PC-9 (cell line): ENCODE measurements around the gene RABL6. TPM values are rescaled to one million over a fixed set of nuclear protein-coding genes. Genes with fewer than 3 reads are reported as not detected.

ENCODE experiments used
- BruUV-seq: library from RNA; stranded (reverse); fragments of 400-500 nt; replicated peaks from 2 replicates; lab custom pipeline; 2021; lab: Mats Ljungman, UMichigan
- CTCF ChIA-PET: fragments of 300-600 bp; sonication (Branson Sonifier 250); formaldehyde crosslinking; loops from one replicate; lab custom pipeline; 2022; ENCODE audit warnings: antibody characterized with exemption; lab: Charles Lee
- POLR2A ChIA-PET: fragments of 300-600 bp; sonication (Branson Sonifier 250); formaldehyde crosslinking; loops from one replicate; lab custom pipeline; 2022; ENCODE audit warnings: antibody characterized with exemption; ENCODE audit not compliant: unreplicated experiment; lab: Charles Lee
- DNase-seq, 2 experiments: peaks; one replicate each; pipeline versions ENCODE4 v3.0.0 to v3.0.0-alpha.2; 2015 to 2022; ENCODE audit warnings: mixed read lengths in 1 of 2
- H2AFZ ChIP-seq: fragments of 200-600 bp; sonication (generic); 2 replicates; pipeline ENCODE4 v1.8.1; 2017; ENCODE audit warnings: antibody characterized with exemption
- H3F3A ChIP-seq: fragments of 200-600 bp; sonication (generic); 2 replicates; pipeline ENCODE4 v1.8.1; 2017; ENCODE audit warnings: antibody characterized with exemption, mild to moderate bottlenecking, low read depth; ENCODE audit not compliant: insufficient read depth
- H3K27ac ChIP-seq: fragments of 200-600 bp; sonication (generic); 2 replicates; pipeline ENCODE4 v1.6.1; 2016; ENCODE audit warnings: mixed run types
- H3K27me3 ChIP-seq: fragments of 200-600 bp; sonication (generic); 2 replicates; pipeline ENCODE4 v1.6.1; 2016; ENCODE audit warnings: low read depth, mixed run types; ENCODE audit not compliant: insufficient read depth
- H3K36me3 ChIP-seq: fragments of 200-600 bp; sonication (generic); 2 replicates; pipeline ENCODE4 v1.6.1; 2016; ENCODE audit warnings: low read depth, mixed run types
- H3K4me1 ChIP-seq: fragments of 200-600 bp; sonication (generic); replicated peaks from 2 replicates; pipeline ENCODE4 v1.6.1; 2016; ENCODE audit warnings: mixed run types; ENCODE audit not compliant: insufficient read depth
- H3K4me2 ChIP-seq: fragments of 200-600 bp; sonication (generic); 2 replicates; pipeline ENCODE4 v1.6.1; 2017; ENCODE audit warnings: mixed run types
- H3K4me3 ChIP-seq: fragments of 200-600 bp; sonication (generic); 2 replicates; pipeline ENCODE4 v1.6.1; 2016; ENCODE audit warnings: mixed run types
- H3K79me2 ChIP-seq: fragments of 200-600 bp; sonication (generic); 2 replicates; pipeline ENCODE4 v1.6.1; 2017; ENCODE audit warnings: low read depth, mixed run types
- H3K9me2 ChIP-seq: fragments of 200-600 bp; sonication (generic); 2 replicates; pipeline ENCODE4 v1.8.1; 2017; ENCODE audit warnings: mild to moderate bottlenecking; ENCODE audit not compliant: insufficient read depth
- H3K9me3 ChIP-seq: fragments of 200-600 bp; sonication (generic); 2 replicates; pipeline ENCODE4 v1.8.1; 2016; ENCODE audit warnings: low read depth; ENCODE audit not compliant: insufficient read depth
- H4K20me1 ChIP-seq: fragments of 200-600 bp; sonication (generic); 2 replicates; pipeline ENCODE4 v1.8.1; 2017; ENCODE audit not compliant: insufficient read depth
- CTCF ChIP-seq: fragments of 200-600 bp; sonication (generic); conservative IDR thresholded peaks from 2 replicates; pipeline ENCODE4 v1.6.1; 2017; ENCODE audit warnings: mixed run types, antibody characterized with exemption, mild to moderate bottlenecking, moderate library complexity
- EZH2 ChIP-seq: fragments of 200-600 bp; sonication (generic); IDR thresholded peaks from 2 replicates; pipeline ENCODE4 v1.8.0; 2017; ENCODE audit warnings: antibody characterized with exemption, low read depth
- intact Hi-C: fragments of 100-400 bp; cut with micrococcal nuclease; formaldehyde crosslinking; loops from one replicate; pipeline ENCODE4 v1.10.0; 2022; ENCODE audit not compliant: unreplicated experiment
- total RNA-seq: library from RNA; stranded (reverse); gene quantifications from 2 replicates; pipeline ENCODE4 v1.2.3, GENCODE V29; 2021

Gene RABL6
- total RNA-seq, 1 experiment from 2014 or later, result 116 TPM

- DNase-seq, result no peak
- TF ChIP-seq EZH2, result no peak
- no peak for TF ChIP-seq CTCF
- no peaks in the 10 kb centered on the region for H3K9me3 ChIP-seq
- H3K9me2 ChIP-seq, result no peaks in the 10 kb centered on the region
- H3K4me3 ChIP-seq, result peak overlapping the region; percentile 96
- H3K36me3 ChIP-seq, result peaks cover 5% of the 10 kb centered on the region; the same call in 1 of the 2 replicates
- H3K4me2 ChIP-seq, result peak overlapping the region; percentile 96
- peaks cover 39% of the 10 kb centered on the region for H3K79me2 ChIP-seq
- intact Hi-C loops, result no loop called here
- peaks cover 10% of the 10 kb centered on the region; the same call in 1 of the 2 replicates for H4K20me1 ChIP-seq
- H3F3A ChIP-seq, result peaks cover under 1% of the 10 kb centered on the region; the same call in 1 of the 2 replicates
- H3K4me1 ChIP-seq, result peaks cover 19% of the 10 kb centered on the region
- no peaks in the 10 kb centered on the region for H3K27me3 ChIP-seq
- no TSS peak for BruUV-seq
- ChIA-PET POLR2A (no interaction called here), CTCF (interaction anchor here (0.6 kb wide), 1 partner anchor 226 kb away, joined by 5 read pairs; no protein-coding TSS in a partner anchor)
- H3K27ac ChIP-seq, result no peak overlapping the region
- peak overlapping the region; percentile 81 for H2AFZ ChIP-seq
Measured at GRCh38 chr9:136808806-136809158, 1.0 kb downstream of the RABL6 start.

GRCh38 chr9:136814725-136815421, 7.1 kb downstream of the RABL6 start:
- CTCF ChIA-PET, result interaction anchor here (0.7 kb wide), 1 partner anchor 182 kb away, joined by 4 read pairs; the partner anchor contains the start of gene CLIC3
- Histone ChIP-seq H3K4me3 (no peak overlapping the region), H3K36me3 (peaks cover 2% of the 10 kb centered on the region; the same call in 1 of the 2 replicates), H3K27ac (no peak overlapping the region), H3K4me2 (no peak overlapping the region), H4K20me1 (peaks cover 11% of the 10 kb centered on the region; the same call in 1 of the 2 replicates), H3K9me2 (no peaks in the 10 kb centered on the region), H3F3A (peaks cover 10% of the 10 kb centered on the region; the same call in 1 of the 2 replicates), H3K9me3 (no peaks in the 10 kb centered on the region), H2AFZ (no peak overlapping the region), H3K4me1 (peaks cover under 1% of the 10 kb centered on the region; the same call in 1 of the 2 replicates), H3K79me2 (peaks cover 21% of the 10 kb centered on the region), H3K27me3 (no peaks in the 10 kb centered on the region)
- no TSS peak for BruUV-seq
- no peak for DNase-seq
- TF ChIP-seq CTCF (no peak), EZH2 (no peak)
- intact Hi-C loops, result no loop called here
- POLR2A ChIA-PET, result no interaction called here

GRCh38 chr9:136815422-136815782, 7.7 kb downstream of the RABL6 start:
- CTCF ChIA-PET, result interaction anchor here (0.6 to 0.7 kb wide), 2 partner anchors 181 to 472 kb away, joined by 3 to 4 read pairs; partner anchors contain the start of gene CLIC3
- H3K9me2 ChIP-seq, result no peaks in the 10 kb centered on the region
- H3K4me1 ChIP-seq, result no peaks in the 10 kb centered on the region
- H3K36me3 ChIP-seq, result no peaks in the 10 kb centered on the region
- no peaks in the 10 kb centered on the region for H3K9me3 ChIP-seq
- no peak overlapping the region for H2AFZ ChIP-seq
- no peak overlapping the region for H3K27ac ChIP-seq
- POLR2A ChIA-PET, result no interaction called here
- H3K27me3 ChIP-seq, result no peaks in the 10 kb centered on the region
- no TSS peak for BruUV-seq
- intact Hi-C loops, result no loop called here
- DNase-seq, result no peak
- H3F3A ChIP-seq, result peaks cover 10% of the 10 kb centered on the region; the same call in 1 of the 2 replicates
- H3K4me2 ChIP-seq, result no peak overlapping the region
- H4K20me1 ChIP-seq, result 0 out of 2 replicates have a peak, but pooled peaks cover 6% of the 10 kb centered on the region
- H3K4me3 ChIP-seq, result no peak overlapping the region
- no peak for TF ChIP-seq EZH2
- no peak for TF ChIP-seq CTCF
- peaks cover 16% of the 10 kb centered on the region for H3K79me2 ChIP-seq
